ENCODE data around the gene FRMD4A. TPM values are rescaled to one million over a fixed set of nuclear protein-coding genes. Genes with fewer than 3 reads are reported as not detected.
"Not testable (repeated sequence)": the region's sequence is repeated elsewhere in the genome, so short reads cannot be mapped to it uniquely, and the experiment has no call there.

FRMD4A gene
- total RNA-seq, 2 donors from 2014 or later: 22.3 to 22.4 TPM

GRCh38 chr10:14220026-14220425 lies 110.7 kb downstream of the FRMD4A start:
- Mint-ChIP-seq H3K9me3 (no peaks in the 10 kb centered on the region), H3K27ac (no peak overlapping the region)
- H3K9ac ChIP-seq (ENCODE audit: extremely low read depth, low read length, poor library complexity, severe bottlenecking): no peak overlapping the region

GRCh38 chr10:14219411-14219810 lies 111.3 kb downstream of the FRMD4A start:
- Histone ChIP-seq H3K4me1 (ENCODE audit: control insufficient read depth, insufficient read depth, low read length) (no peaks in the 10 kb centered on the region), H3K27me3 (ENCODE audit: control insufficient read depth, insufficient read depth, low read length, poor library complexity, severe bottlenecking) (no peaks in the 10 kb centered on the region), H3K36me3 (ENCODE audit: control insufficient read depth, insufficient read depth, low read length) (no peaks in the 10 kb centered on the region), H3K4me3 (ENCODE audit: low read length) (no peak overlapping the region), H3K9me3 (ENCODE audit: control insufficient read depth, low read length) (no peaks in the 10 kb centered on the region), H3K9ac (ENCODE audit: extremely low read depth, low read length, poor library complexity, severe bottlenecking) (no peak overlapping the region), H3K27ac (ENCODE audit: low read depth, low read length) (no peak overlapping the region)
- DNase-seq: no peak
- no peak overlapping the region for H3K27ac Mint-ChIP-seq
- H3K9me3 Mint-ChIP-seq: no peaks in the 10 kb centered on the region
- H3K4me1 Mint-ChIP-seq: no peaks in the 10 kb centered on the region
- no peaks in the 10 kb centered on the region for H3K27me3 Mint-ChIP-seq (ENCODE audit: insufficient read depth)
- TF ChIP-seq CTCF (conservative IDR thresholded peaks at IDR 0.05): no peak
- H3K36me3 Mint-ChIP-seq (ENCODE audit: low read depth): no peaks in the 10 kb centered on the region
- WGBS, 2 experiments (ENCODE audit: insufficient coverage in 1 of 2, insufficient read length in 1 of 2): 94 to 100% methylated on average over 4 to 5 of the region's 5 CpGs
- no peak overlapping the region for H3K4me3 Mint-ChIP-seq

More at GRCh38 chr10:14220026-14220425, 110.7 kb downstream of the FRMD4A start:
- no peaks in the 10 kb centered on the region for H3K4me1 Mint-ChIP-seq
- no peak overlapping the region for H3K4me3 ChIP-seq (ENCODE audit: low read length)
- H3K36me3 ChIP-seq (ENCODE audit: control insufficient read depth, insufficient read depth, low read length): no peaks in the 10 kb centered on the region
- H3K27me3 ChIP-seq (ENCODE audit: control insufficient read depth, insufficient read depth, low read length, poor library complexity, severe bottlenecking): no peaks in the 10 kb centered on the region
- no peak for TF ChIP-seq CTCF (conservative IDR thresholded peaks at IDR 0.05)
- no peak overlapping the region for H3K27ac ChIP-seq (ENCODE audit: low read depth, low read length)
- peak; percentile 4 for DNase-seq
- H3K4me3 Mint-ChIP-seq: no peak overlapping the region
- no peaks in the 10 kb centered on the region for H3K36me3 Mint-ChIP-seq (ENCODE audit: low read depth)
- H3K4me1 ChIP-seq (ENCODE audit: control insufficient read depth, insufficient read depth, low read length): no peaks in the 10 kb centered on the region
- H3K9me3 ChIP-seq (ENCODE audit: control insufficient read depth, low read length): no peaks in the 10 kb centered on the region
- H3K27me3 Mint-ChIP-seq (ENCODE audit: insufficient read depth): no peaks in the 10 kb centered on the region
- WGBS, 2 experiments (ENCODE audit: insufficient coverage in 1 of 2, insufficient read length in 1 of 2): 91 to 93% methylated on average over 6 to 7 of the region's 7 CpGs

- TF ChIP-seq CTCF (conservative IDR thresholded peaks at IDR 0.05): no peak
- H3K4me3 ChIP-seq (ENCODE audit: low read length): no peak overlapping the region
- Mint-ChIP-seq H3K4me3 (no peak overlapping the region), H3K27me3 (ENCODE audit: insufficient read depth) (no peaks in the 10 kb centered on the region), H3K36me3 (ENCODE audit: low read depth) (no peaks in the 10 kb centered on the region), H3K4me1 (peaks cover 14% of the 10 kb centered on the region), H3K27ac (no peak overlapping the region), H3K9me3 (peaks cover 4% of the 10 kb centered on the region)
- no peaks in the 10 kb centered on the region for H3K36me3 ChIP-seq (ENCODE audit: control insufficient read depth, insufficient read depth, low read length)
- H3K9me3 ChIP-seq (ENCODE audit: control insufficient read depth, low read length): no peaks in the 10 kb centered on the region
- H3K27me3 ChIP-seq (ENCODE audit: control insufficient read depth, insufficient read depth, low read length, poor library complexity, severe bottlenecking): no peaks in the 10 kb centered on the region
- 86 to 91% methylated on average over 5 to 7 of the region's 7 CpGs for WGBS, 2 experiments (ENCODE audit: insufficient coverage in 1 of 2, insufficient read length in 1 of 2)
- H3K4me1 ChIP-seq (ENCODE audit: control insufficient read depth, insufficient read depth, low read length): peaks cover 10% of the 10 kb centered on the region
- no peak overlapping the region for H3K27ac ChIP-seq (ENCODE audit: low read depth, low read length)
- DNase-seq: no peak
- H3K9ac ChIP-seq (ENCODE audit: extremely low read depth, low read length, poor library complexity, severe bottlenecking): no peak overlapping the region
These were observed 115.1 kb downstream of the FRMD4A start for GRCh38 chr10:14215641-14216040.

GRCh38 chr10:14213703-14214102 lies 117.0 kb downstream of the FRMD4A start:
- H3K4me1 Mint-ChIP-seq: peaks cover 14% of the 10 kb centered on the region
- not testable (repeated sequence) for H3K9ac ChIP-seq (ENCODE audit: extremely low read depth, low read length, poor library complexity, severe bottlenecking); H3K27ac Mint-ChIP-seq; H3K9me3 ChIP-seq (ENCODE audit: control insufficient read depth, low read length); H3K27me3 ChIP-seq (ENCODE audit: control insufficient read depth, insufficient read depth, low read length, poor library complexity, severe bottlenecking); H3K27ac ChIP-seq (ENCODE audit: low read depth, low read length); H3K9me3 Mint-ChIP-seq; H3K36me3 ChIP-seq (ENCODE audit: control insufficient read depth, insufficient read depth, low read length); H3K4me3 ChIP-seq (ENCODE audit: low read length); H3K36me3 Mint-ChIP-seq (ENCODE audit: low read depth); H3K27me3 Mint-ChIP-seq (ENCODE audit: insufficient read depth); H3K4me3 Mint-ChIP-seq
- peak; percentile 12 for DNase-seq
- 72 to 81% methylated on average over 7 of the region's 7 CpGs for WGBS, 2 experiments (ENCODE audit: insufficient coverage in 1 of 2, insufficient read length in 1 of 2)
- H3K4me1 ChIP-seq (ENCODE audit: control insufficient read depth, insufficient read depth, low read length): peaks cover 10% of the 10 kb centered on the region

Data from endodermal cell (in vitro differentiated cells).